ENCODE measurements around the gene CWH43.

DNA sequence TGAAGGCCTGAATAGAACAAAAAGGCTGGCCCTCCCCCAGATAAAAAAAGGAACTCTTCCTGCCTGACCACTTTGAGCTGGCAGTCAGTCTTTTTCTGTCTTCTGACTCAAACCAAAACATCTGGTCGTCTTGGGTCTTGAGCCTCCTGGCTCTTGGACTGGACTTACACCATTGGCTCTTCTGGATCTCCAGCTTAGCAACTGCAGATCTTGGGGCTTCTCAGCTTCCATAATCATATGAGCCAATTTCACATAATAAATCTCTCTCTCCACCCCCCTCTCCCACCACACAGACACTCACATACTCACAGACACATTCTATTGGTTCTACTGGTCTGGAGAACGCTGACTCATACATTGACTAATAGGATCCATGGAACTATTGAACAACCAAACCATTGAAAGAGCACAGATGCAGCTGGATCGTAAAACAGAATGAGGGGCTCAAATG is 15.6 kb upstream of the CWH43 start:
- TF ChIP-seq, protein P1, sequence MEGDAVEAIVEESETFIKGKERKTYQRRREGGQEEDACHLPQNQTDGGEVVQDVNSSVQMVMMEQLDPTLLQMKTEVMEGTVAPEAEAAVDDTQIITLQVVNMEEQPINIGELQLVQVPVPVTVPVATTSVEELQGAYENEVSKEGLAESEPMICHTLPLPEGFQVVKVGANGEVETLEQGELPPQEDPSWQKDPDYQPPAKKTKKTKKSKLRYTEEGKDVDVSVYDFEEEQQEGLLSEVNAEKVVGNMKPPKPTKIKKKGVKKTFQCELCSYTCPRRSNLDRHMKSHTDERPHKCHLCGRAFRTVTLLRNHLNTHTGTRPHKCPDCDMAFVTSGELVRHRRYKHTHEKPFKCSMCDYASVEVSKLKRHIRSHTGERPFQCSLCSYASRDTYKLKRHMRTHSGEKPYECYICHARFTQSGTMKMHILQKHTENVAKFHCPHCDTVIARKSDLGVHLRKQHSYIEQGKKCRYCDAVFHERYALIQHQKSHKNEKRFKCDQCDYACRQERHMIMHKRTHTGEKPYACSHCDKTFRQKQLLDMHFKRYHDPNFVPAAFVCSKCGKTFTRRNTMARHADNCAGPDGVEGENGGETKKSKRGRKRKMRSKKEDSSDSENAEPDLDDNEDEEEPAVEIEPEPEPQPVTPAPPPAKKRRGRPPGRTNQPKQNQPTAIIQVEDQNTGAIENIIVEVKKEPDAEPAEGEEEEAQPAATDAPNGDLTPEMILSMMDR (IDR thresholded peaks at IDR 0.05), result no peak
- no peak for TF ChIP-seq POLR2A (IDR thresholded peaks at IDR 0.05)

Data from adrenal gland (tissue), 5 donors.